ENCODE measurements around the gene MYO1E. TPM values are rescaled to one million over a fixed set of nuclear protein-coding genes. Genes with fewer than 3 reads are reported as not detected.

Gene MYO1E
- polyA plus RNA-seq, 1 experiment = 34.0 TPM

DNA sequence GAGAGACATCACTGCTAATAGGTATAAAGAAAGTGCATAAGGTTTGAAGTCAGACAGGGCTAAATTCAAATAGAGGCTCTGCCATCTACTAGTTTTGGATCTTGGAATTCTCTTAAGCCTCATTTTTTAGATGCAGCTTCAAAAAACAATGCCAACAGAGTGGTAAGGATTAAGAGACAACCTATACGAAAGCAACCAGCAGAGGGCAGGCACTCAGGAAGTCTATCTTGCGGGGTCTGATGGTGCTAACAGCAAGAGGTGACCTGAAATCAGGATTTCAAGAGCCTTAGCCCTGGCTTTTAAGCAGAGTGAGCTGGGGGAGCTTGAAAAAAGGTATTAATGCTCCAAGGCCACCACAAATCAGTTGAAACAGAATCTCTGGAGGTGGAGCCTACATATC, 125.3 kb downstream of the MYO1E start:
- CTCF ChIA-PET = interaction anchor here (0.6 to 3.5 kb wide), 18 partner anchors 9 to 246 kb away, joined by 3 to 17 read pairs (median 4); partner anchors contain the start of gene MYO1E

DNA sequence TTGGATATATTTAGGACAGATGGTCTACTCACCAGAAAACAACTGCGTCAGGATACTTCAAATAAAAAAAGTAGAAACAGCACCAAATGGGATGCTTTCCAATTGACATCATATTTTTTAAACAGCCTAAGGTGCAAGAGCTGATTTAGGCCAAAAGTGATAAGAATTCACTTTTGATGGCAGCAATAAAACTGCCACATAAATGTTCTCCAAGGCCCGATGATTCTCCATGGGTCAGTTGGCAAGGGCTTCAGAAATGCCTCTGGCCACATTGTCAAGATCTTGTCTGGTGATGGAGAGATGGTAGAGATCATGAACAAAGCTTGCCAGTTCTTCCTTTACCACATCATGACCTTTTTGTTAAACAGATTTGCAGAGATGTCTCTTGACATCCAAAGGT, 127.1 kb downstream of the MYO1E start:
- no peaks in the 10 kb centered on the region for H3K27me3 ChIP-seq (ENCODE audit: control insufficient read depth, insufficient read depth, low read length)
- POLR2A ChIA-PET = no interaction called here
- TF ChIP-seq, protein P1, sequence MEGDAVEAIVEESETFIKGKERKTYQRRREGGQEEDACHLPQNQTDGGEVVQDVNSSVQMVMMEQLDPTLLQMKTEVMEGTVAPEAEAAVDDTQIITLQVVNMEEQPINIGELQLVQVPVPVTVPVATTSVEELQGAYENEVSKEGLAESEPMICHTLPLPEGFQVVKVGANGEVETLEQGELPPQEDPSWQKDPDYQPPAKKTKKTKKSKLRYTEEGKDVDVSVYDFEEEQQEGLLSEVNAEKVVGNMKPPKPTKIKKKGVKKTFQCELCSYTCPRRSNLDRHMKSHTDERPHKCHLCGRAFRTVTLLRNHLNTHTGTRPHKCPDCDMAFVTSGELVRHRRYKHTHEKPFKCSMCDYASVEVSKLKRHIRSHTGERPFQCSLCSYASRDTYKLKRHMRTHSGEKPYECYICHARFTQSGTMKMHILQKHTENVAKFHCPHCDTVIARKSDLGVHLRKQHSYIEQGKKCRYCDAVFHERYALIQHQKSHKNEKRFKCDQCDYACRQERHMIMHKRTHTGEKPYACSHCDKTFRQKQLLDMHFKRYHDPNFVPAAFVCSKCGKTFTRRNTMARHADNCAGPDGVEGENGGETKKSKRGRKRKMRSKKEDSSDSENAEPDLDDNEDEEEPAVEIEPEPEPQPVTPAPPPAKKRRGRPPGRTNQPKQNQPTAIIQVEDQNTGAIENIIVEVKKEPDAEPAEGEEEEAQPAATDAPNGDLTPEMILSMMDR (IDR thresholded peaks at IDR 0.05; ENCODE audit: insufficient read depth, low read depth, low read length) = no peak
- peaks cover 2% of the 10 kb centered on the region for H3K36me3 ChIP-seq (ENCODE audit: control insufficient read depth, insufficient read depth, low read length)
- H3K4me3 ChIP-seq (ENCODE audit: low read depth, low read length) = no peak overlapping the region
- no peak for DNase-seq (ENCODE audit: low read depth)
- CTCF ChIA-PET = interaction anchor here (0.6 to 3.5 kb wide), 5 partner anchors 12 to 248 kb away, joined by 3 to 17 read pairs (median 6); no protein-coding TSS in a partner anchor

More for the DNA sequence above, 125.3 kb downstream of the MYO1E start:
- H3K4me3 ChIP-seq (ENCODE audit: low read depth, low read length) = no peak overlapping the region
- H3K36me3 ChIP-seq (ENCODE audit: control insufficient read depth, insufficient read depth, low read length) = peaks cover 2% of the 10 kb centered on the region
- POLR2A ChIA-PET = no interaction called here
- TF ChIP-seq, protein P1 (IDR thresholded peaks at IDR 0.05; ENCODE audit: insufficient read depth, low read depth, low read length) = peak; percentile 72
- DNase-seq (ENCODE audit: low read depth) = no peak
- no peaks in the 10 kb centered on the region for H3K27me3 ChIP-seq (ENCODE audit: control insufficient read depth, insufficient read depth, low read length)

DNA sequence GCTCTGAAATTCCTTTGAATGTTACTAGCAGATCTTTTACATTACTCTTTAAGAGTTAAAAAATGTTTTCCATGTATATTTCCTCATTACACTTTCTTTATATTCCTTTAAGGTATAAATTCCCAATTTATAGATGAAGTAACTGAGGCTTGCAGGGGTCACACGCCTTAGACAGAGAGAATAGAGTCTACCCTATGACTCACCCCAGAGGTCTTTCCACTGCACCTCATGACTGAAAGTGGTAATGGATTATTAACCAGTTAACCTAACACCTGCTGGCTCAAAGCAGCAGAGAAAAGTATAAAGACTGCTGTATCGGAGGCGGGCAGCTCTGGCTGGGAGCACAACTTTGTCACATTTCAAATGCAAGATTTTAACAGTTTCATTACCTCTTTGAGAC, 128.3 kb downstream of the MYO1E start:
- CTCF ChIA-PET = interaction anchor here (0.9 to 1.3 kb wide), 2 partner anchors 10 to 12 kb away, joined by 3 to 4 read pairs; no protein-coding TSS in a partner anchor

DNA sequence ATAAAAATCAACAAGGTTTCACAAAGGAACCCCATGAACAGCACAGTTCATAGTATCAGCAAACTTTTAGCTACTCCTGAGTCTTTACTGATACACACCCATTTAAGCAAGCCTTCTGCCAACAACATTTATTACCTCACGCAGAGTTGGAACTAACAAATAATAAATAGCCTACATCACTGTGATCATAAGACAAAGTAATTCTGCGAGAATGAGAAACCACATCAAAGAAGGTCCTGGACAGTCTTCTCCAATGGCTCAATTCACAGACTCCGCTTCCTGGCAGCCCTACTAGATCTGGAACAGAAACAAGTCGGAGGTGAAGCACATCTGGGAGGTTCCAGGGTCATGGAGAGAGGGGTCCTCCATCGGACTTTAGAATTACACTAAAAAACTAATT, 129.0 kb downstream of the MYO1E start:
- DNase-seq (ENCODE audit: low read depth) = no peak
- no peaks in the 10 kb centered on the region for H3K36me3 ChIP-seq (ENCODE audit: control insufficient read depth, insufficient read depth, low read length)
- ChIA-PET CTCF (interaction anchor here (0.9 to 1.3 kb wide), 2 partner anchors 9 to 11 kb away, joined by 3 to 4 read pairs; no protein-coding TSS in a partner anchor), POLR2A (no interaction called here)
- H3K4me3 ChIP-seq (ENCODE audit: low read depth, low read length) = no peak overlapping the region
- H3K27me3 ChIP-seq (ENCODE audit: control insufficient read depth, insufficient read depth, low read length) = no peaks in the 10 kb centered on the region
- TF ChIP-seq, protein P1 (IDR thresholded peaks at IDR 0.05; ENCODE audit: insufficient read depth, low read depth, low read length) = no peak

More for the DNA sequence above, 128.3 kb downstream of the MYO1E start:
- no peak overlapping the region for H3K4me3 ChIP-seq (ENCODE audit: low read depth, low read length)
- TF ChIP-seq, protein P1 (IDR thresholded peaks at IDR 0.05; ENCODE audit: insufficient read depth, low read depth, low read length) = no peak
- POLR2A ChIA-PET = no interaction called here
- H3K36me3 ChIP-seq (ENCODE audit: control insufficient read depth, insufficient read depth, low read length) = no peaks in the 10 kb centered on the region
- no peaks in the 10 kb centered on the region for H3K27me3 ChIP-seq (ENCODE audit: control insufficient read depth, insufficient read depth, low read length)
- no peak for DNase-seq (ENCODE audit: low read depth)

DNA sequence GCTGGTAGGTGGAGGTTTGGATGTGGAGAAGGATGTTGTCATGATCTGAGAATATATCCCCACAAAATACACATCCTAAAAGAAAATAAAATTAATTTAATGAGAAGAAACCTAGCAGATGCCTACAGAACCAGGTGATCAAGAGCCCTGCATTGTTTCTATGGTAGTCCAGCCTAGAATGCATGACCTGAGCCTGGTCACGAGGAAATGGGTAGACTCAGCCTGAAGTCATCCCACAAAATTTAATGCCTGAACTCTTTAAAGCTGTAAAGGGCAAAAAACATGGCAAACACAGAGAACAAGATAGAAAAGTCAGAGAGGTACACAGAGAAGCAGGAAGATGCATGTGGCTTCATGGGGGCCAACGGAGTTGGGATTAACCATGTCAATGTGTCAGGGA, 130.0 kb downstream of the MYO1E start:
- TF ChIP-seq, protein P1 (IDR thresholded peaks at IDR 0.05; ENCODE audit: insufficient read depth, low read depth, low read length) = no peak
- CTCF ChIA-PET = no interaction called here
- POLR2A ChIA-PET = no interaction called here
- Histone ChIP-seq H3K4me3 (ENCODE audit: low read depth, low read length) (no peak overlapping the region), H3K36me3 (ENCODE audit: control insufficient read depth, insufficient read depth, low read length) (no peaks in the 10 kb centered on the region), H3K27me3 (ENCODE audit: control insufficient read depth, insufficient read depth, low read length) (no peaks in the 10 kb centered on the region)
- DNase-seq (ENCODE audit: low read depth) = no peak

Data from BJ (cell line).